Astrocyte (in vitro differentiated cells and primary cell): Measurements from ENCODE around the gene PDYN. TPM values are rescaled to one million over a fixed set of nuclear protein-coding genes. Genes with fewer than 3 reads are reported as not detected.

Experiments
- DNase-seq: peaks from one replicate; pipeline ENCODE4 v3.0.0-alpha.2; 2010; ENCODE audit warnings: low read depth
- FAIRE-seq: peaks from 2 replicates; lab custom pipeline; 2011; peaks lifted over from hg19 to GRCh38; lab: Jason Lieb, UNC
- H2AFZ ChIP-seq: 2 replicates; pipeline ENCODE4 v1.6.0; 2012; ENCODE audit warnings: low read depth, low read length, inconsistent platforms
- H3K27ac ChIP-seq: 2 replicates; pipeline ENCODE4 v1.5.1; 2011; ENCODE audit warnings: low read depth, low read length, inconsistent platforms
- H3K27me3 ChIP-seq: 2 replicates; pipeline ENCODE4 v1.6.0; 2011; ENCODE audit warnings: low read length, inconsistent platforms; ENCODE audit not compliant: insufficient read depth
- H3K36me3 ChIP-seq: 2 replicates; pipeline ENCODE4 v1.5.1; 2011; ENCODE audit warnings: low read length, inconsistent platforms; ENCODE audit not compliant: insufficient read depth
- H3K4me1 ChIP-seq: 2 replicates; pipeline ENCODE4 v1.5.1; 2011; ENCODE audit warnings: low read length, inconsistent platforms; ENCODE audit not compliant: insufficient read depth
- H3K4me2 ChIP-seq: 2 replicates; pipeline ENCODE4 v1.6.0; 2012; ENCODE audit warnings: low read length, inconsistent platforms
- H3K4me3 ChIP-seq: 2 replicates; pipeline ENCODE4 v1.5.1; 2011; ENCODE audit warnings: low read depth, mild to moderate bottlenecking, low read length, inconsistent platforms; ENCODE audit not compliant: insufficient read depth
- H3K79me2 ChIP-seq: 2 replicates; pipeline ENCODE4 v1.6.0; 2012; ENCODE audit warnings: mild to moderate bottlenecking, low read length, inconsistent platforms; ENCODE audit not compliant: insufficient read depth
- H3K9ac ChIP-seq: 2 replicates; pipeline ENCODE4 v1.6.0; 2012; ENCODE audit warnings: mild to moderate bottlenecking, low read length, inconsistent platforms
- H3K9me3 ChIP-seq: 2 replicates; pipeline ENCODE4 v1.5.1; 2012; ENCODE audit warnings: low read depth, mild to moderate bottlenecking, low read length, inconsistent platforms; ENCODE audit not compliant: insufficient read depth
- H4K20me1 ChIP-seq: 2 replicates; pipeline ENCODE4 v1.6.0; 2012; ENCODE audit warnings: low read length, inconsistent platforms; ENCODE audit not compliant: insufficient read depth
- H3K27ac Mint-ChIP-seq: one replicate; pipeline ENCODE4 v1.8.0; 2021; ENCODE audit warnings: mild to moderate bottlenecking, mixed read lengths; ENCODE audit not compliant: unreplicated experiment
- H3K27me3 Mint-ChIP-seq: one replicate; pipeline ENCODE4 v1.8.0; 2021; ENCODE audit warnings: low read depth, mixed read lengths; ENCODE audit not compliant: unreplicated experiment
- H3K36me3 Mint-ChIP-seq: one replicate; pipeline ENCODE4 v1.8.0; 2021; ENCODE audit warnings: low read depth, mixed read lengths; ENCODE audit not compliant: unreplicated experiment
- H3K4me1 Mint-ChIP-seq: one replicate; pipeline ENCODE4 v1.8.0; 2021; ENCODE audit warnings: low read depth, mixed read lengths; ENCODE audit not compliant: unreplicated experiment
- H3K4me3 Mint-ChIP-seq: one replicate; pipeline ENCODE4 v1.8.0; 2021; ENCODE audit warnings: mild to moderate bottlenecking, moderate library complexity, mixed read lengths; ENCODE audit not compliant: unreplicated experiment
- H3K9me3 Mint-ChIP-seq: one replicate; pipeline ENCODE4 v1.8.0; 2021; ENCODE audit warnings: mild to moderate bottlenecking, mixed read lengths; ENCODE audit not compliant: unreplicated experiment
- EZH2 ChIP-seq: IDR thresholded peaks from 2 replicates; pipeline ENCODE4 v1.6.1; 2012; ENCODE audit warnings: mild to moderate bottlenecking, low read length, inconsistent platforms; ENCODE audit not compliant: insufficient read depth
- total RNA-seq: library from RNA; stranded (reverse); gene quantifications from 2 replicates; pipeline ENCODE4 v1.2.1, GENCODE V29; 2021
- TF ChIP-seq, protein P1 (sequence below): IDR thresholded peaks from 2 replicates; pipeline ENCODE4 v1.5.1; 2011; ENCODE audit warnings: low read depth, mild to moderate bottlenecking, inconsistent platforms, low read length, moderate library complexity; ENCODE audit not compliant: insufficient read depth

Gene PDYN
- total RNA-seq, 1 donor from 2014 or later: not detected

GRCh38 chr20:1935696-1936366, 58.0 kb downstream of the PDYN start:
- Histone ChIP-seq H3K27me3 (no peaks in the 10 kb centered on the region), H3K4me2 (no peak overlapping the region), H3K4me3 (no peak overlapping the region), H3K9me3 (no peaks in the 10 kb centered on the region), H2AFZ (no peak overlapping the region), H3K9ac (no peak overlapping the region), H4K20me1 (peaks cover 4% of the 10 kb centered on the region), H3K27ac (no peak overlapping the region), H3K79me2 (no peaks in the 10 kb centered on the region), H3K4me1 (peaks cover 12% of the 10 kb centered on the region), H3K36me3 (no peaks in the 10 kb centered on the region)
- peaks cover 13% of the 10 kb centered on the region for H3K4me1 Mint-ChIP-seq
- H3K36me3 Mint-ChIP-seq: peaks cover 35% of the 10 kb centered on the region
- no peaks in the 10 kb centered on the region for H3K9me3 Mint-ChIP-seq
- H3K4me3 Mint-ChIP-seq: no peak overlapping the region
- DNase-seq (no peak), FAIRE-seq (no peak)
- H3K27ac Mint-ChIP-seq: peak overlapping the region; percentile 72
- TF ChIP-seq EZH2: no peak
- TF ChIP-seq, protein P1, sequence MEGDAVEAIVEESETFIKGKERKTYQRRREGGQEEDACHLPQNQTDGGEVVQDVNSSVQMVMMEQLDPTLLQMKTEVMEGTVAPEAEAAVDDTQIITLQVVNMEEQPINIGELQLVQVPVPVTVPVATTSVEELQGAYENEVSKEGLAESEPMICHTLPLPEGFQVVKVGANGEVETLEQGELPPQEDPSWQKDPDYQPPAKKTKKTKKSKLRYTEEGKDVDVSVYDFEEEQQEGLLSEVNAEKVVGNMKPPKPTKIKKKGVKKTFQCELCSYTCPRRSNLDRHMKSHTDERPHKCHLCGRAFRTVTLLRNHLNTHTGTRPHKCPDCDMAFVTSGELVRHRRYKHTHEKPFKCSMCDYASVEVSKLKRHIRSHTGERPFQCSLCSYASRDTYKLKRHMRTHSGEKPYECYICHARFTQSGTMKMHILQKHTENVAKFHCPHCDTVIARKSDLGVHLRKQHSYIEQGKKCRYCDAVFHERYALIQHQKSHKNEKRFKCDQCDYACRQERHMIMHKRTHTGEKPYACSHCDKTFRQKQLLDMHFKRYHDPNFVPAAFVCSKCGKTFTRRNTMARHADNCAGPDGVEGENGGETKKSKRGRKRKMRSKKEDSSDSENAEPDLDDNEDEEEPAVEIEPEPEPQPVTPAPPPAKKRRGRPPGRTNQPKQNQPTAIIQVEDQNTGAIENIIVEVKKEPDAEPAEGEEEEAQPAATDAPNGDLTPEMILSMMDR: no peak
- no peaks in the 10 kb centered on the region for H3K27me3 Mint-ChIP-seq

DNA sequence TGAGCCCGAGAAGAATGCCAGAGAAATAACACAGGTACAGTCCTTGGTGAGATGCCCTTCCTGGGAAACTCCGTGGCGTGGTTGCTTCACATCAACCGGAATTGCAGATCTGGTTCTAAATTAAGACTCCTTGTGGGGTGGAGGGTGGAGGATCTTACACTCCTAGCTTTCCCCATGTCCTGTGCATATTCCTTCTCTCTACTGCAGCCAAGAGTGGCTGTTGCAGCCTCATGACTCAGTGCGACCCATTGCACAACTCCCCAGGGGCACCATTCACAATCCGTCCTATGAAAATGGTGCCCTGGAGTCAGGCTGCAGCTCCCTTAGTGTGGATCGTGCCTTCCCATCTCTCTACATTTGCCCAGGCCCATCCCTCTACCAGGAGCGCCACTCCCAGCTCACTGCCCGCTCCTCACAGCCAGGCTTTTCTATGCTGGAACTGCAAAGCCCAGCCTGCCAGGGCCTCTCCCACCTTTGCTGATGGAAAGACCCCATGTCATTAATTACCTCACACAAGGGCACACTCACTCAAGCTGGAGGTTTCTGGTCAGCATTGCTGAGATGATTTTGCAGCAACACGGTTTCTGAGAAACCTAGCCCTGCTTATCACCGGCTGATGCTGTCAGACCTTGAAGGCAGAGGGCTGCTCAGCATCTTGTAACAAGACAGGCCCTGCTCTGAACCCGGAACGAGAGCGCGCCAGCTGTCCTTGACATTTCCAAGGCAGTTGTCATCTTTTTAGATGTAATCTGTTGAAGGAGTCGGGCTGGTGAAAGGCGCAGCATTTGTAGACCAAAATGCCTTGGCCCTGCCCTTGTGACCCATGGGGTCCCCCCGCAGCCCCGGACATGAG, 58.9 kb downstream of the PDYN start:
- Histone ChIP-seq H3K4me3 (no peak overlapping the region), H2AFZ (no peak overlapping the region), H3K4me2 (peak overlapping the region; percentile 47), H4K20me1 (peaks cover 7% of the 10 kb centered on the region), H3K27me3 (no peaks in the 10 kb centered on the region), H3K9me3 (no peaks in the 10 kb centered on the region), H3K9ac (no peak overlapping the region), H3K27ac (peak overlapping the region; percentile 35), H3K4me1 (peaks cover 12% of the 10 kb centered on the region), H3K36me3 (no peaks in the 10 kb centered on the region), H3K79me2 (no peaks in the 10 kb centered on the region)
- TF ChIP-seq, protein P1: no peak
- TF ChIP-seq EZH2: no peak
- DNase-seq (peak; percentile 63), FAIRE-seq (peak; percentile 82)
- Mint-ChIP-seq H3K27me3 (no peaks in the 10 kb centered on the region), H3K9me3 (no peaks in the 10 kb centered on the region), H3K27ac (no peak overlapping the region), H3K4me3 (no peak overlapping the region), H3K36me3 (peaks cover 36% of the 10 kb centered on the region), H3K4me1 (peaks cover 13% of the 10 kb centered on the region)
